ENCODE results near the gene UGT1A3.

UGT1A3 gene

DNA sequence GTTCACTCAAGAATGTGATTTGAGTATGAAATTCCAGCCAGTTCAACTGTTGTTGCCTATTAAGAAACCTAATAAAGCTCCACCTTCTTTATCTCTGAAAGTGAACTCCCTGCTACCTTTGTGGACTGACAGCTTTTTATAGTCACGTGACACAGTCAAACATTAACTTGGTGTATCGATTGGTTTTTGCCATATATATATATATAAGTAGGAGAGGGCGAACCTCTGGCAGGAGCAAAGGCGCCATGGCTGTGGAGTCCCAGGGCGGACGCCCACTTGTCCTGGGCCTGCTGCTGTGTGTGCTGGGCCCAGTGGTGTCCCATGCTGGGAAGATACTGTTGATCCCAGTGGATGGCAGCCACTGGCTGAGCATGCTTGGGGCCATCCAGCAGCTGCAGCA, 31.2 kb downstream of the UGT1A3 start, which contains the start of gene UGT1A1:
Gene UGT1A1, plus strand, starts transcription at position 228 of the 400 bp plus-strand sequence. Its CDS starts 18 bp downstream, at position 246.
- DNase-seq, result no peak

DNA sequence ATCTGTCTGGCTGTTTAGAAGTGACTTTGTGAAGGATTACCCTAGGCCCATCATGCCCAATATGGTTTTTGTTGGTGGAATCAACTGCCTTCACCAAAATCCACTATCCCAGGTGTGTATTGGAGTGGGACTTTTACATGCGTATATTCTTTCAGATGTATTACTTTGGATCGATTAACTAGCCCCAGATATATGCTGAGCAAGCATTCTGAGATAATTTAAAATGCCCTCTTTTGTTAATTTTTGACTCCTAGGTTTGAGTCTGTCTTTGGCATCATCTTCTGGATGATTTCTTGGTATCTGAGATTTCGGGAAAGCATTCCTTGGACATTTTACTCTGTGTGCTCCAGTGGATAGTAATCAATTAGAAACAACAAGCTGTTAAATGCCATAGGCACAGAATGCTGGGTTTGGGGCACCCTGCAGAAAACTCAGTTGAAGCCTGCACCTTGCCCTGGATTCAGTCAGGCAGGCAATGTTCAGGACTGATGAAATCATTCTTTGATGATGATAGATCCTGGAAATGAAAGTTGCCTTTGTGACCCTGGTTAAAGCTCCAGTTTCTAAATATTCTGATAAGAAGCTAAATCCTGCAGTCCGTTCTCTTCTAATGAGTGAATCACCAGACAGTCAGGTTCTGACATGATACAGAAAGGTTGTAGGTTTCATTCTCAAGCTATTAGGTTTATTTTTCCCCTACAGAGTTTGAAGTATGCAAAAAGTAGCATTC, 32.4 kb downstream of the UGT1A3 start:
- no peak for DNase-seq

- DNase-seq, result no peak
These were observed 35.4 kb downstream of the UGT1A3 start for GRCh38 chr2:233764264-233764663.

DNA sequence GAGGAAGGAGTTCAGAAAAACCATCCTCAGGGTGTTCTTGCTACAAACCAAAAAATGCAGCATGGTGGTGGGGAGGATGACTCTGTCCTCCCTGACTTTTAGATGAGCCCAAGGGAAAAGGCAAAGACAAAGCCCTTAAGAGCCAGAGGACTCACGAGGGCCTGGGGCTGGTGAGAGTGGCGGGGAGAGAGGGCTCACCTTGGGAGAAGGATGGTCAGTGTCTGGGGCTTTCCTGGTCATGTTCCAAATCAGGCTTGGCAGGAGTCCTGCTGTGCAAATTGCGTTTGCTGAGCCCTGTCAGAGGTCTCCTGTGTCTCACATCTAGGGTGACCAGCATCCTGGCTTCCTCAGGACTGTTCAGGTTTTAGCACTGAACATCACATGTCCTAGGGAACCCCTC, 35.9 kb downstream of the UGT1A3 start:
- DNase-seq, result no peak

- no peak for DNase-seq
These were observed 37.6 kb downstream of the UGT1A3 start for GRCh38 chr2:233766416-233766815.

GRCh38 chr2:233768076-233768475, 39.2 kb downstream of the UGT1A3 start:
- no peak for DNase-seq

- DNase-seq, result no peak
These were observed 40.4 kb downstream of the UGT1A3 start for GRCh38 chr2:233769260-233769659.

GRCh38 chr2:233772153-233772552, 43.3 kb downstream of the UGT1A3 start:
- no peak for DNase-seq

- DNase-seq, result no peak
These were observed 43.7 kb downstream of the UGT1A3 start for GRCh38 chr2:233772583-233772982.

GRCh38 chr2:233773854-233774253, 45.0 kb downstream of the UGT1A3 start:
- DNase-seq, result no peak

DNA sequence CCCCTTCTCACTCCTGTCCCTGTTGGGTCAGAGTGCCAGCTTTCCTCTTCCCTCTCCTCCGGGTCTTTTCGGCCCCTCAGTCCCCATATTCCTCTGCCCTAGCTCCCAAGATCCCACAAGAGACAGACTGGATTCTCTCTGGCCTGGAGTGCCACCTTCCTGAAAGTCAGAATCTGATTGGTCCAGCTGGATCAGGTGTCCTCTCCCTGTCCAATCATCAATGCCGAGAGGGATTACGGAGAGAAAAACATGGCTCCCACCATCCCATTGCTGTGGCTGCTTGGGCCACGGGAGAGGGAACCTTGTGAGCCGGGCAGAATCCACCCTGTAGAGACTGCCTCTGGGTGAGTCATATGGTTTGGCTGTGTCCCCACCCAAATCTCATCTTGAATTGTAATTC, 46.6 kb downstream of the UGT1A3 start:
- no peak for DNase-seq

- DNase-seq, result no peak
These were observed 49.2 kb downstream of the UGT1A3 start, which contains the start of gene MROH2A for GRCh38 chr2:233778030-233778429. Gene MROH2A, plus strand, starts transcription at chr2:233778330. Its CDS starts 1,029 bp downstream, at chr2:233779359.

- no peak for DNase-seq
These were observed 50.9 kb downstream of the UGT1A3 start for GRCh38 chr2:233779722-233780121.

GRCh38 chr2:233780771-233781170, 51.9 kb downstream of the UGT1A3 start:
- DNase-seq, result no peak

GRCh38 chr2:233789554-233789953, 60.7 kb downstream of the UGT1A3 start:
- no peak for DNase-seq

DNA sequence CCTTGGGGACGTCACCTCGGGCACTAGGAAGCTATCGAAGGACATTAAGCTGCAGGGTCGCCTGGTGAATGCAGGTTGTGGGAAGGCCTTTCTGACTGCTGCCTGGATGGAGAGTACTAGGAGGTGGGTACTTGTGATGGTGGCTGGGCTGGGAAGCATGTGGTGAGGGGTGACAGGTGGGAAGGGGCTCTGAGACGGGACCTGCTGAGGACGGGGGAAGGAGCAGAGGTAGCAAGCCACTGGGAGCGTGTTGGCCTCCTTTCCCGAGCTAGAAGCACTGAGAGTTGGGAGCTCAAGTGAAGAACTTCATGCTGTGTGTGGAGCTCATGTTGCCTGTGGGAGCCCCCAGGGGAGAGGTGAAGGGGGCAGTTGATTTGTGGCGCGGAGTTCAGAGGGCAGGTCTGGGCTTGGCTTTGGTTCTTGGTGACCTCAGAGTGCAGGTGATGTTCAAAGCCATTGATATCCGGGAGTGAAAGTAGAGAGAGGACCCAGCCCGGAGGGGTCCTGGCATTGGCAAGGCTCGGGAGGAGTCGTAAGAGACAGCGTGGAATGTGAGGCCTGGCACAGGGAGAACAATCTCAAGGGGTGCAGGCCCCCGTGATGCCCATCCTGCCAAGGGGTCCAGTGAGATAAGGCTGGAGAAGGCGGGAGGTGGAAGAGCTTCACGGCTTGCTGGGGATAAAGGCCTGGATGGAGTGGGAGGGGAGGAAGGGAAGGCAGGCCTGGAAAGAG, 62.5 kb downstream of the UGT1A3 start:
- no peak for DNase-seq

- no peak for DNase-seq
These were observed 63.1 kb downstream of the UGT1A3 start for GRCh38 chr2:233791883-233792329.

DNA sequence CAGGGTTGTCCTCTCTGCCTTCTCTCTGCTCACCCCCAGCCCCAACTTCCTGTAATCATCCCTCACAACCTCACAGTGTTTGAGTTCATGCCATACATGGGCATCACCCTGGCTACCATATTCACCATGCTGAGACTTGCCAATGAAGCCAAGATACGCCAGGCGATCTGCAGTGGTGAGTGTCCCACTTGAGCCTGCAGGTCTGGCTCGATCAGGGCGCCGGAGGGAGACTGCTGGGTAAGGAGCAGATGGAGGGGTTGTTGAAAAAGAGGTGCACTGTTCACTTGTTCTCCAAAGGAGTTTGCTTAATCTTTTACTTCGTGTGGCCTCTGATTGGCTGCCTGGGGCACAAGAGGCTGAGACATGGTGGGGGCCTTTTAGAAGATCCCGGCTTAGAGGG, 63.9 kb downstream of the UGT1A3 start:
- DNase-seq, result no peak

DNA sequence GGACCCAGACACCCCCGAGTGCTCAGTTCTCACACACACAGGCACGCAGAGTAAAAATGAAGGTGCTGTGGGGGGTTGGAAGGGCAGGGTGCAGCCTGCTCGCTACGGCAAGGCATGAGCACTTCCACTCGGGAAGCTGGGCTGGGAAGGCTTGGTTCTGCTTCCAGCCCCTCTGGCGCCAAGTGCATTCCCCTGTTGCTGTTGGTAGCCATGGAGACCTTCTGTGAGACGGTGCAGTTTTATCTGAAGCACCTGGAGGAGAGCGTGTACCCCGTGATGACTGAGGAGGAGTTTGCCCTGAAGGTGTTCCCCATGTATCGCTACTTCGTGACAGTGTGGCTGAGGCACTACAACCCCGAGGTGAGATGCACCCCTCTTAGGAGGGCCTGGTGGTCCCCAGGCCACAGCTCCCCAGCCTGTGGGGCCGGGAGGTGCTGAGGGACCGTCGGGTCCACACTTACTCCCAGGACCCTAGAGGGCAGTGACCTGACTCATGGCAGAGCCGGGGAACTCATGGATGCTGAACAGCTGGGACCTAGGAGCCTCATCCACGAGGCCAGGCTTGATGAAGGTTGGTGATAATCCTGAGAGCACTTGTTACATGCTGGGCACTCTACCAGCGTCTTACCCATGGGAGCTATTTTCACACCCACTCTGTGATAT, 64.8 kb downstream of the UGT1A3 start:
- DNase-seq, result no peak

GRCh38 chr2:233794128-233794658, 65.4 kb downstream of the UGT1A3 start:
- no peak for DNase-seq

GRCh38 chr2:233795735-233796171, 66.9 kb downstream of the UGT1A3 start:
- no peak for DNase-seq

DNA sequence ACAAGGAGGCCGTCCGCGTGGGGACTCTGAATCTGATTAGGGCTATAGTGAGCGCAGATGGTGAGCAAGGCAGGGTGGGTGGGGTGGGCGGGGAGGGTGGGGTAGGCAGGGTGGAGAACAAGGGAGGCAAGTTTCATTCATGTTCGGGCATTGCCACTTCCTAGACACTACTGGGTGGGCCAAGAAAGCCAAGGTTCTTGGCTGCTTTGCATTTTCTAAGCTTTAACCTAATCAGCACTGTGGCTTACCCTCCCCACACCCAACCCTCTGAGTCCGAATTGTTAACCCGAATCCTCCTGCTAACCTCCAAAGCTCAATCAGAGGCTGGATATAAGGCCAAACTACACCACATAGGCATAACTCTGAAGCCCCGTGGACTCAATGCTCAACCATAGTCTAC, 67.4 kb downstream of the UGT1A3 start:
- no peak for DNase-seq

DNA sequence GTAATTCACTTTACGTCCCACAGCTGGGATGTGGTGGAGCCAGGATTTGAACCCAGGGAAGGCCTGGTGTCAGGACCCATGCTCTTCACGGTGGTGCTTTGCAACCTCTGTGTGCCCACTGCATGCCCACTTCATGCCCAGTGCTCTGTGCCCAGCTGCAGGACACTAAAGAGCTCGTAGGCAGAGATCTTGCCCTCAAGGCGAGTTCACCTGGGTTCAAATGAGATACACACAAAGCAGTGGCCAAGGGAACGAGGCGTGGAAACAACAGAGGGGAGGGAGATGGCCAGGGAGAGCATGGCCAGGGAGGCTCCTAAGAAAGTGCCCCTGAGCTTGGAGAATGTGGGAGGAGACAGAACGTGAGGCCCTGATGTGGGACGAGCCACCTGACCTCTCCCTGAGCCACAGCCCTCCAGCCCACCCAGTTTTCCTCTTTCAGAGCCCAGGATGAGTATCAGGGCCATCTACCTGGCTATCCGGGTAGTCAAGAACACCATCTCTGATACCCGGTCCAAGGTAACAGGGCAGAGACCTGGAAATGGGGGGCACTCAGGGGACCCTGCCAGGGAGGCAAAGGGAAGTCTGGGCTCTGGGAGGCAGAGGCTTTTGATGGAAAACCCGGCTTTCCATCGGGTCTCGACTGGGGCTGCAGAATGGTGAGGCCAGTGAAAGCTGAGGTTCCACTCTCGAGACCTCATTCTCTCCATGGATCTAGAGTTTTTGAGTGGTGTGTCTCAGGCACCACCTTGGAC, 69.7 kb downstream of the UGT1A3 start:
- no peak for DNase-seq

Measured in NCI-H187 treated with DMSO at 0.1 percent for 48 hours (cell line).